ENCODE data around the gene C11orf58. TPM values are rescaled to one million over a fixed set of nuclear protein-coding genes. Genes with fewer than 3 reads are reported as not detected.

The C11orf58 gene
- total RNA-seq, 1 donor from 2014 or later = 146 TPM

DNA sequence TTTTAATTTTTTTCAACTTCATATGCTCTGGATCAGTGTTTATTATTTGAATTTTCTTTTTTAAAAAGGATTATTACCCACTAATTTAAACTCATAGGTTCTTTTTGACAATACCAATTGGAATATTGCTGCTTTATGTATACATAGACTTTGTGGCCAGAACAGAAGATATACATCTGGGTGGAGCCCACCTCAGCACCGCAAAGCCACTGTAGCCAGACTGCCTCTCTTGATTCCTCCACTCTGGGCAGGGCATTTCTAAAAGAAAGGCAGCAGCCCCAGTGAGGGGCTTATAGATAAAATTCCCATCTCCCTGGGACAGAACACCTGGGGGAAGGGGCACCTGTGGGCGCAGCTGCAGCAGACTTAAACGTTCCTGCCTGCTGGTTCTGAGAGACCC is 10.6 kb upstream of the C11orf58 start:
- DNase-seq (ENCODE audit: low read depth) = no peak
- no peaks in the 10 kb centered on the region for H3K36me3 ChIP-seq (ENCODE audit: control insufficient read depth, insufficient read depth, low read length)
- TF ChIP-seq, protein P1, sequence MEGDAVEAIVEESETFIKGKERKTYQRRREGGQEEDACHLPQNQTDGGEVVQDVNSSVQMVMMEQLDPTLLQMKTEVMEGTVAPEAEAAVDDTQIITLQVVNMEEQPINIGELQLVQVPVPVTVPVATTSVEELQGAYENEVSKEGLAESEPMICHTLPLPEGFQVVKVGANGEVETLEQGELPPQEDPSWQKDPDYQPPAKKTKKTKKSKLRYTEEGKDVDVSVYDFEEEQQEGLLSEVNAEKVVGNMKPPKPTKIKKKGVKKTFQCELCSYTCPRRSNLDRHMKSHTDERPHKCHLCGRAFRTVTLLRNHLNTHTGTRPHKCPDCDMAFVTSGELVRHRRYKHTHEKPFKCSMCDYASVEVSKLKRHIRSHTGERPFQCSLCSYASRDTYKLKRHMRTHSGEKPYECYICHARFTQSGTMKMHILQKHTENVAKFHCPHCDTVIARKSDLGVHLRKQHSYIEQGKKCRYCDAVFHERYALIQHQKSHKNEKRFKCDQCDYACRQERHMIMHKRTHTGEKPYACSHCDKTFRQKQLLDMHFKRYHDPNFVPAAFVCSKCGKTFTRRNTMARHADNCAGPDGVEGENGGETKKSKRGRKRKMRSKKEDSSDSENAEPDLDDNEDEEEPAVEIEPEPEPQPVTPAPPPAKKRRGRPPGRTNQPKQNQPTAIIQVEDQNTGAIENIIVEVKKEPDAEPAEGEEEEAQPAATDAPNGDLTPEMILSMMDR (IDR thresholded peaks at IDR 0.05; ENCODE audit: insufficient read depth, low read length, poor library complexity, severe bottlenecking) = no peak
- no peak overlapping the region for H3K4me3 ChIP-seq (ENCODE audit: low read depth, low read length)
- no peaks in the 10 kb centered on the region for H3K27me3 ChIP-seq (ENCODE audit: control insufficient read depth, insufficient read depth, low read length)

DNA sequence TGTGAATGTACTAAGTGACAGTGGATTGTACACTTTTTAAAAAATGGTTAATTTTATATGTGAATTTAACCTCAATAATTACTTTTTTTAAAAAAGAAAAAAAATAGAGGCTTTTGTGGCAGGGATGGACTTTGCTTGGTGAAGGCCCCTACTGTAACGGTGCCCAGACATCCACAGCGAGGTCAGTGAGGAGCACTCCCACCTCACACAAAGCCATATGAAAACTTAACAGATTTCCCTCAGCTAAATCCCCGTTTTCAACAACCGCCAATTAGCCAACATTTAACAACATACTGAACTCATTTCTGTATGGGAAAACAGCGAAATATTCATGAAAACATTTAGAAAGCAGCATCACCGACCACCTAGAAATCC is 642 bp upstream of the C11orf58 start:
- TF ChIP-seq, protein P1 (IDR thresholded peaks at IDR 0.05; ENCODE audit: insufficient read depth, low read length, poor library complexity, severe bottlenecking) = no peak
- Histone ChIP-seq H3K36me3 (ENCODE audit: control insufficient read depth, insufficient read depth, low read length) (no peaks in the 10 kb centered on the region), H3K27me3 (ENCODE audit: control insufficient read depth, insufficient read depth, low read length) (no peaks in the 10 kb centered on the region), H3K4me3 (ENCODE audit: low read depth, low read length) (peak overlapping the region; percentile 71)
- no peak for DNase-seq (ENCODE audit: low read depth)

DNA sequence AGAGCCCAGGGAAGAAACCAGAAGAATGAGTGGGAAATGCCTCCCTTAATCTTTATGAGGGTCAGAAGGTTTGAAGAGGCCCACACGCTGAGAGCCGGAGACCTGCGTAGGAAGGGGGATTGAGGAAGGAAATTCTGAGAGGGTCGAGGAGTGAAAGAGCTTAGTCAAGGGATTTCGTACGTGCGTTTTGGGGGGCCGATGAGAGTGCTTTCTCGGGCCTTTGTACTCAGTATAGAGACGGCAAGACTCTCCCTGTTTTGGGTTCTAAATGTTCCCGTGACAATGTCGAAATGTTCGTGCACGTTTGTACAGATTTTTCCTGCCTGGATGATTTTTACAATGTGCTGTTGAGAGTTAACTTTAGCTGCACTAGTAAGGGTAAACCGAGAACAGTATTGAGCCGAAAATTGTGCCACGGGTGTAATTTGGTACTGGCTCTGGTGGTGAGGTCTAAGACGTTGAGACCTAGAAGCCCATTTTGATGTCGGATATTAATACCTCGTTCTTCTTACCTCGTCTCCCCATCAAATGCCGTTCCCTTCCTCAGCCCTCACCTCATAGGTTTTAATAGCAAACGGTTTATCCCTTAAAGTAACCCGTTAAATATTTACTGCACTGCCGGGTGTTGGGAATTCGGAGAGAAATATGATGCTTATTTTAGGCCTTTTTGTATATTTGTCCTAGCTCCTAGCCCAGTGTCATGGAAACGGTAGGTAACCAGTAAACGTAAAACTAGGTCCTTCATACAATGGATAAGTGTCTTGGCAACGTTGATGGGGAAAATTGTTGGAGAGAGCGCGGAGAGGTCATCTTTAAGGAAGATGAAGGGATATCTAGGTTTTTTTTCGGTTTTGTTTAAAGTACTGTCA is 734 bp downstream of the C11orf58 start:
- TF ChIP-seq, protein P1 (IDR thresholded peaks at IDR 0.05; ENCODE audit: insufficient read depth, low read length, poor library complexity, severe bottlenecking) = no peak
- Histone ChIP-seq H3K36me3 (ENCODE audit: control insufficient read depth, insufficient read depth, low read length) (no peaks in the 10 kb centered on the region), H3K27me3 (ENCODE audit: control insufficient read depth, insufficient read depth, low read length) (no peaks in the 10 kb centered on the region), H3K4me3 (ENCODE audit: low read depth, low read length) (peak overlapping the region; percentile 71)
- DNase-seq (ENCODE audit: low read depth) = peak; percentile 5

DNA sequence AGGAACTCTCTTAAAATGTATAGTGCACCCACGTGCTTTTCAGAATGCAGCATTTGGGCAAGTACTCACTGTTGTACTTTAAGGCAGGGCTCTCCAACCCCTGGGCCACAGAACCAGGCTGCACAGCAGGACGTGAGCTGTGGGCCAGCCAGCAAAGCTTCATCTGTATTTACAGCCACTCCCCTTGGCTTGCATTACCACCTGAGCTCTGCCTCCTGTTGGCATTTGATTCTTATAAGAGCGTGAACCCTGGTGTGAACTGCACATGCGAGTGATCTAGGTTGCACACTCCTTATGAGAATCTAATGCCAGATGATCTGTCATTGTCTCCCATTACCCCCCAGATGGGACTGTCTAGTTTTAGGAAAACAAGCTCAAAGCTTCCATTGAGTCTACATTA is 3.0 kb downstream of the C11orf58 start:
- Histone ChIP-seq H3K36me3 (ENCODE audit: control insufficient read depth, insufficient read depth, low read length) (no peaks in the 10 kb centered on the region), H3K27me3 (ENCODE audit: control insufficient read depth, insufficient read depth, low read length) (no peaks in the 10 kb centered on the region), H3K4me3 (ENCODE audit: low read depth, low read length) (no peak overlapping the region)
- TF ChIP-seq, protein P1 (IDR thresholded peaks at IDR 0.05; ENCODE audit: insufficient read depth, low read length, poor library complexity, severe bottlenecking) = no peak
- no peak for DNase-seq (ENCODE audit: low read depth)

DNA sequence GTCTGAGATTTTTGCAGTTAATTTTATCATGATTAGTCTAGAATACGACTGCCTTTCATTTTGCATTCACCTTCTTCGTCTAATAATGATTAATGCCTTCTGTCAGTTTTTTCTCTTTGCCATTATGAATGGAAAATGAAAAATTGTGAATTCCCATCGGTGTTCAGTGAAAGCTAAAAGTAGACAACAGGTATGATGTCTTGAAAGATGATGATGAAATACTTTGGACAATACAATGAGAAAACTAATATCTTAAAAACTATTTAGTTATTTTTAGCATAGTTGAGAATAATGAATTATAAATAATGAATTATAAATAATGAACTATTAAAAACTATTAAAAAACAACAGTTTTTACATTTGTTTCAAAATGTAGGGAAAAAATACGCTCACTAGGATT is 5.0 kb downstream of the C11orf58 start:
- Histone ChIP-seq H3K36me3 (ENCODE audit: control insufficient read depth, insufficient read depth, low read length) (no peaks in the 10 kb centered on the region), H3K27me3 (ENCODE audit: control insufficient read depth, insufficient read depth, low read length) (no peaks in the 10 kb centered on the region), H3K4me3 (ENCODE audit: low read depth, low read length) (no peak overlapping the region)
- DNase-seq (ENCODE audit: low read depth) = no peak
- TF ChIP-seq, protein P1 (IDR thresholded peaks at IDR 0.05; ENCODE audit: insufficient read depth, low read length, poor library complexity, severe bottlenecking) = no peak
